GM18861 (cell line): ENCODE measurements around the gene AURKAIP1.

Experiments used
- ATAC-seq: cut with Tn5 transposase; IDR thresholded peaks from one replicate; pipeline ENCODE4 v1.9.1; 2021; ENCODE audit not compliant: unreplicated experiment

AURKAIP1 gene

DNA sequence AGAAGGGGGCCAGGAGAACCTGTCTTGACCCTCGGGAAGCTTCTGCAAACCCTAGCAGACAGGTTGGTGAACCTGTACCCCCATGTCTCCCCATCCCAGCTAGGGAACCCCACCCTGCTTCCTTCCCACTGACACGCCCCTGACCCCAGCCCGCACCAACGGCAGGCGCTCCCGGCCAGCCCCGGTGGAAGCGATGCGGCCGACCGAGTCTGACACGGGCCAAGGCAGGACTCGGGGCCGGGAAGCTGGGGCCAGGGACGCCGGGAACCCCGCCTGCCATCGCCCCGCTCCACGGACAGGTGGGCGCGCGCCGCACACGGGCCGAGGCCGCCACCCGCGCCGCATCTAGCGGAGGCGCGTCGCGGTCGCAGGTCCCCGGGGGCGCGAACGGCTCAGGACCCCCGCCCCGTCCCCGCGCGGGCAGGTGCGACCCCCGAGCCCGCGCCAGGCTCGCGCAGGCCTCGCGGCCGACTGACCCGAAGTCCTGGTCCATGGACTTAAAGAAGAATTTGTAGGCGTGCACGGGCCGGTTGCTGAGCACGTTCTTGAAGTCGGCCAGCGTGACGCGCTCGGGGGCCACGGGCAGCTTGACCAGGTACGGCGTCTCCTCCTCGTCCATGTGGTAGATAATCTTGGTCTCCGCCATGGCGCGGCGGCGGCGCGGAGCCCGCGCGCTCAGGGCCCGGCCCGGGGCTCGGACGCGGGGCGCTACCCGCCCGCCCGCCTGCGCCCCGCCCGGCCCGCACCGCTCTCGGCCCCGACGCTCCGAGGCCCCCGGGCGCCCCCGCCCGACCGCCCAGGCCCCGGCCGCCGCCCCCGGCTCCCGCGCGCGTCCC, 26.4 kb downstream of the AURKAIP1 start:
- peak; percentile 2 for ATAC-seq

DNA sequence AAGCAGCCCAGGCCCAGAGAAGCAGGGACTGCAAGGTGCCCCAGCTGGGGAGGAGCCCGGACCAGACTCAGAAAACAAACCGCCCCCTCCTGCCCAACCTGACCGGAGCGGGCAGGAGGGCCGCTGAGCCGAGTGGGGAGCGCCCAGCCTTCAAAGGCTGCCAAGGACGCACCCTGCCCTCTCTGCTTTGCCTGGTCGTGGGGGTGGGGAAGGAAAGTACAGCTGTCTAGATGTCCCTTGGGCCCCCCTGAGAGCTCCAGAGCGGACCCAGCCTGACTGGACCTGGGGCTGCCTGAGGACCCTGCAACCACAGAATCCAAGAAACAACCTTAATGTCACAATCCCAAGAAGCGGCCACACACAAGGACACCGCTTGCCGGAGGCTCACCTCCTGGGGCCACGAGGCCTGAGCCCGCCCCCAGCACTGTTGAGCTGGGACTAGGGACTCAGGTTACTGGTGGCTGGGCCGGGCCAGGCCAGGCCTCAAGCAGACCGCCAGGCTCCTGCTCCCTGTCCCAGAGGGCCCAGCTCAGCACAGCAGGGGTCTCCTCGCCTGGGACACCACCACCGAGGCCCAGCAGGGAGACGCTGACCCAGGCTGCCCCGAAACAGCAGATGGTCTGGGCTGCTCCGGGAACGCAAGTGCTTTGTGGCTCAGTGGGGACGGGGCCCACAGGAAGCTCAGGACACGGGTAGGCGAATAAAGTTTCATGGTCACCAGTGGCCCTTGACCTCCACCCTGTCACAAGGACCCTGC, 27.2 kb downstream of the AURKAIP1 start:
- ATAC-seq, result no peak

- ATAC-seq, result no peak
Observed at GRCh38 chr1:1347026-1347595, 27.9 kb downstream of the AURKAIP1 start.

GRCh38 chr1:1346501-1346890, 28.5 kb downstream of the AURKAIP1 start:
- ATAC-seq, result no peak

DNA sequence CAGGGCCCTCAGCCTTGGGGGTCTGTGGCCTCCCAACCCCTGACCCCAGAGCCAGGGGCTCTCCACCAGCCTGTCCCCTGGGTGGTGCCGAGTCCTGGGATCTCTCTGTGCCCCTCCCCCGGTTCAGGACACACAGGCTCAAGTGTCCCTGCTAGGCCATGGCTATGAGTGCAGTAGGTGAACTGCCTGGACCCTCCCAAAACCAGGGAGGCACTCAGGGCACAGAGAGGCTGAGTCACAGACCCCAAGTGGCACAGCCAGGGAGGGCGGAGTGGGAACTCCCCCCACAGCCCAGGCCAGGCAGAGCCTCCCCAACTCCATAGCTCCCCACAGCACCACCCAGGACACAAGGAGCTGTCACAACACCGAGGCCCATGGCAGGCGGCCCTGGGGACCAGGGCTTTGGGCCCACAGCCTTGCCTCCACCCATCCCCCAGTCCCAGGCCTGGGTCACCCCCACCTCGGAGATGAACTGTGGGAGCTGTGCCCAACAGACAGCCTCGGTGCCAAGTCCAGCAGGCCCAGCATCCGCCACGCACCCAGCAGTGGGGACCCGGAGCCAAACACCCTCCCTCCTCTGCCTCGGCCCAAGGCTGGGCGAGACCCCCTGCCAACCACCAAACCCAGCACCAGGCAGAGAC, 29.0 kb downstream of the AURKAIP1 start:
- no peak for ATAC-seq

DNA sequence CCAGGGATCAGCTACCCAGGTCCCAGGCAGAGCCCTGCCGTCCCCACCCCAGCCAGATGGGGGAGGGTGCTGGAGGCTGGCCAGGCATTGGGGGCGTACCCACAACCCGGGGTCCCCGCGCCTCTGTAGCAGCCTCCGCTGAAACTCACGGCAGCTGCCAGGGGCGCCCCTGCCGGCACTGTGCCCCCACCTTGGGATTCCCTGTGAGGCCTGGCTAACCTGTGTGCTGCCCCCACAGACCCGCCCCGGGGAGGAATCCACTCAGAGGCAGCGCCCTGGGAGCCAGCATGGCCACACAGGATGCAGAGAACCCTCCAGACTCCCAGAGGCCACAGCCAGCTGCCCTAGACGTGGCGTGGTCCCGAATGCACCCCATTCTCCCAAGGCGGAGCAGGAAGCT, 29.6 kb downstream of the AURKAIP1 start:
- ATAC-seq, result no peak

DNA sequence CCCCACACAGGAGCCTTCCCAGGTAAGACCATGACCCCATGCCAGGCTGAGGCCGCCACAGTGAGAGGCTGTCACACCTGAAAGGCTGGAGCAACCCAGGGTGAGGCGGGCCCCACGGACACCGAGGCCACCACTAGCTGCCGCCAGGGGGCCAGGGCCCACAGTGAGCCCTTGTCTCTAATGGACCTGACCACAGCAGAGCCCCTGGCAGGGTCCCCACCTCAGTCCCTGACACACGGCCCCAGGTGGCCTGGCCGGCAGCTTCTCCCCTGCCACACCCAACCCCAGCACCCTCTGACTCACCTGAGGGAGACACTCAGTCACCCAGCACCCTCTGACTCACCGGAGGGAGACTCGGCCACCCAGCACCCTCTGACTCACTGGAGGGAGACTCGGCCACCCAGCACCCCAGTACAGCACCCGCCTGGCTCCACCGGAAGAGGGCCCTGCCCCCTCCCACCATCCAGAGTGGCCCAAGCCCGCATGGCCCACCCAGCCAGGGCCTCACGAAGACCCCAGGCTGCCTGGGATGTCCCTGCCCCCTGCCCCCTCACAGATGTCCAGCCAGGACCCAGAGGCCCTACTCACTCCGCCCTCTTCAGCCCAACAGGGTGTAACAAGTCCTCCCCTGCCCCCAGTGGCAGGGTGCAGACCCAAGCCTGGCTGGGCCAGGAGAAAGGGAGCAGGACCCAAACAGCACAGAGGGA, 30.2 kb downstream of the AURKAIP1 start:
- ATAC-seq, result no peak

DNA sequence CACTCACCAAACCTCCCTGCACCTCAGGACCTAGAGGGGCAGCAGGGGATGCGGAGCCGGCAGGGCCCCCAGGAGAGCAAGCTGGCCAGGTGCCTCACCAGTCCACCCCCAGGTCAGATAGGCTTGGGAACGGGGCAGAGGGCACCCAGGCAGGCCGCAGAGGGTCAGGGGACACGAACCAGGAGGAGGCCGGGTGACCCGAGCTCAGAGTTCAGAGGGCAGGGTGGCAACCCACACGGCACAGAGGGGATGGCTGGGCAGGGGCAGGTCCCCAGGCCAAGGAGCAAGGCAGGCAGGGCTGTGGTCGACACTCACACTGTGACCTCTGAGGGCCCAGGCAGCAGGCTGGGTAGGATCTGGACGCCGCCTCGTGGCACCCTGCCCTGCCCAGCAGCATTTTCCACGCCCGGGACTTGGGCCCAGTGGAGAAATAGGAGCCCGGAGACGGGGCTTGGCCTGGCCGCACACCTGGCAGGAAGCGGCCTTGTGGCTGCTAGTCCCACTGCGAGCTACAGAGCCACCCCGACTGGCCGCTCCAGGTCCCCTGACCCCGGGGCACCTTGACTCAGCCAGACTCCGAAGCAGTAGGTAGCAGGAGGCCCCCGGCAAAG, 31.1 kb downstream of the AURKAIP1 start:
- no peak for ATAC-seq

- no peak for ATAC-seq
Observed at GRCh38 chr1:1342584-1343115, 32.4 kb downstream of the AURKAIP1 start.

DNA sequence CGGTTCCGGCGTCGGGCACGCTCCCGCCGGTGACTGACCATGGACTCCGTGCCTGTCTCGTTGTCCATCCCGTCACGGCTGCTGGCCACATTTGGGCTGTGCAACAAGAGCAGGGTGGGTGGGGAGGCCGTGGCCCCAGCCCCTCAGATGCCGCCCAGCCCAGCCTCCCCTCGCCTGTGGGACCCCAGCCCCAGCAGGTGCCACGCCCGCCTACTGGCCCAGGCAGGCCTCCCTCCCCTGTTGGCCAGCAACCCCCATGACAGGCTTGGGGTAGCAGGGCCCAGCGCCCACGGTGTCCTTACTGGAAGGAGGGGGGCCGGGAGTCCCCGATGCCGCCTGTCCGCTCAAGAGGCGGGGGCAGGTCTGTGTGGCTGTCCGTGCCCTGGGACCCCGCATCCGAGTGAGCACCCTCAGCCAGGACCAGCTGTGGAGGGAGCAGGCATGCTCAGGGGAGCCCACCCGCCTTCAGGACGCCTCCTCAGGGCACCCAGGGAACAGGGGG, 32.9 kb downstream of the AURKAIP1 start:
- ATAC-seq, result no peak

DNA sequence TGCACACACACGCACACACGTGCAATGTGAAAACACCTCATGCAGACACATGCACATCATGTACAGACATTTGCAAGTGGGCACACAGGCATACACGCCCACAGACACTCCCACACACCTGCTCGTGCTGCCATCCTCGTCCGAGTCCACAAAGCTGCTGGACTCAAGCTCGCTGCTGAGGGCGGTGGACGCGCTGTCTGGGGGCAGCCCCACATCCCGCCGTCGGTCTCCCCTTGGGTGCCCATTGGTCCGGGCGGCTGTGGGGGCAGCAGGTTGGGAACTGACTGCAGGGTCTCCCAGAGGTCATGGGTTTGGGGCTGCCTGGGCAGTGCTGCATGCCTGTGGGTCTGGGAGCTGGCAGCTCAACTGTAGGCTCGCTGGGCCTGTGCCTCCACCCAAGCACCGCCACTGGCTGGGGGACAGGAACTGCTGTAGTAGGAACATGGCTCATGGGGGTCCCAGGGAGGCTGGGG, 33.4 kb downstream of the AURKAIP1 start:
- no peak for ATAC-seq

DNA sequence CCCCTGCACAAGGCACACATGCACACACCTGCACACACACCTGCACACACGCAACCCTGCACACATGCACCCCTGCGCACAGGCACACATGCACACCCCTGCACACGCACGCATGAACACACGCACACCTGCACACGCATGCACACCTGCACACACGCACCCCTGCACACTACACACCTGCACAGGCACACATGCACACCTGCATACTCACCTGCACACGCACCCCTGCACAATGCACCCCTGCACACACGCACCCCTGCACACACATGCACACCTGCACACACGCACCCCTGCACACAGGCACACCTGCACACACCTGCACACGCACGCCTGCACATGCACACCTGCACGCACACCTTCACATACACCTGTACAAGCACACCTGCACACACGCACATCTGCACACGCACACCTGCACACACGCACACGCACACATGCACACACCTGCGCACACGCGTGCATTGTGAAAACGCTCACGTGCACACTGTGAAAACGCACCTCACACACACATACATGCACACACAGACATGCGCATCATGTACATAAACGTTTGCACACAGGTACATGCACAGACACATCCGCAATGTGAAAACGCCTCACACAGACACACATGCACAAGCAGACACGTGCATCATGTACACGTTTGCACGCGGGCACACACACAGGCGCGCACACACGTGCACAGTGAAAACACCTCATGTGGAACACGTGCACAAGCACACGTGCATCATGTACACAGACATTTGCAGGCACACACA, 34.0 kb downstream of the AURKAIP1 start:
- ATAC-seq, result no peak

DNA sequence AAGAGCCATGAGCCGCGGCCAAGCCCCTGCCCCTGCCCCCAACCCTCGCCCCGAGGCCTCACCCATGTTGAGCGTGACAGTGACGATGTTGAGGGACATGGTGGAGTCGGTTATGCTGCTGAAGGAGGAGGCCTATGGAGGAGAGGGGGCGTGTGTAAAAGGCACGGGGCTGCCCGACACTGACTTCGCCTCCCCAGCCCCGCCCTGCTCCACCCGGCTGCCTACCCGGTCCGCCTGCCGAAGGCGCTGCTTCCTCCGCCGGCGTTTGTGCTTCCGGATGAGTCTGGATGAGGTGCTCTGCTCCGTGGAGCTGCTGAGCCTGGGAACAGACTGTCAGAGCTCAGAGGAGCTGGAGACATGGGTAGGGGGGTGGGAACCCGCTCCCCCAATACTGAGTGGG, 34.8 kb downstream of the AURKAIP1 start:
- no peak for ATAC-seq

DNA sequence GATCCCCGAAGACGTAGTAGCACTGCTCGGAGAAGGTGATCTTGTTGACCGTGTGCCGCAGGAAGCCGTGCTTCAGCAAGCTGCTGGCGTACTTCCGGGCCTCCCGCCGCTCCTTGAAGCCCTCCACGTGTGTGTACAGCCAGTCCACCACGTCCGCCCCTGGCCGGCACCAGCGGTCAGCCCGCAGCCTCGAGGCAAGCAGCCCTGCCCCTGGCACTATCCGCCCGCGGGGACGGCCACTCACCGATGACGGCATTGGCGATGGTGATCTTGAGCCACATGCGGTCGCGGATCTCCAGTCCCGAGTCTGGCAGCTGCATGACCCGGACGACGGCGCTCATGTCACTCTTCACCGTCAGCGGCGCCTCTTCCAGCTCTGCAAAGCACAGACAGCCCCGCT, 36.7 kb downstream of the AURKAIP1 start:
- no peak for ATAC-seq

- no peak for ATAC-seq
Observed at GRCh38 chr1:1337793-1338147, 37.2 kb downstream of the AURKAIP1 start.

DNA sequence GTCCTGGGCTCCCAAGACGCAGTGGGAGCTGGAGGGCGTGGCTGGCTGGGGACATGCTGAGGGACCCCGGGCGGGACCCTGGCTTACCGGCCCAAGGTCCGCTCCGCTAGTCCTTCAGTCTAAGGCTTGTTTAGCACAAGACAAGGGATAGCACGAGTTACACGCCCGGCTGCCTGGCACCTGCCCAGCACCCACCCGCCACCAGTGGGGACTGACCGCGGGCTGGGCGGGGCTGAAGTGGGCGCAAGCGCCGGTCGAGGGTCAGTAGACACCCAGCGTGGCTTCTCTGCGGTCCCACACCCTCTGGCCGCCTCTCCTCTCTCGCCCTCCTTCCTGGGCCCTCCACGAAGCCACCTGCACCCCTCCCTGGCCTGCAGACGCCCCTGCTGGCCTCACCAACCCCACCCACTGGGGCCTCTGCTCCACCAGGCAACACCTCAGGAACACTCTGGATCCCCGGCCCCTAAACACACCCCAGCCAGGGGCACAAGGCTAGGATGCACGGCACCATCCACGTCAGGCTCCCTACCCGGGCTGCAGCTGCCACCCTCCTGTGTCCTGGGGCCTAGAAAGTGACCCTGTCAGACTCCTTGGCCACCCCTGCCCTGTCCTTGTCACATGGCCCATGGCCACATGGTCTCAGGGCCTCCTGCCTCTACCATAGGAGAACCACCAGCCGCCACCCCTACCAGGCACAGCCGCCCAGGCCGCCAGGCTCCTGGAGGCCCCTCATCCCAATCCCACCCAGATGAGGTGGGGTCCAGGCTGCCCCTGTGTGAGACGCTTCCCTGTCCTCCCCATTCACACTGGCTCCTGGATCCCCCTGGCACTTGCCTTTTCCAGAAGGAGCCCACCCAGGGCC, 37.8 kb downstream of the AURKAIP1 start:
- no peak for ATAC-seq

DNA sequence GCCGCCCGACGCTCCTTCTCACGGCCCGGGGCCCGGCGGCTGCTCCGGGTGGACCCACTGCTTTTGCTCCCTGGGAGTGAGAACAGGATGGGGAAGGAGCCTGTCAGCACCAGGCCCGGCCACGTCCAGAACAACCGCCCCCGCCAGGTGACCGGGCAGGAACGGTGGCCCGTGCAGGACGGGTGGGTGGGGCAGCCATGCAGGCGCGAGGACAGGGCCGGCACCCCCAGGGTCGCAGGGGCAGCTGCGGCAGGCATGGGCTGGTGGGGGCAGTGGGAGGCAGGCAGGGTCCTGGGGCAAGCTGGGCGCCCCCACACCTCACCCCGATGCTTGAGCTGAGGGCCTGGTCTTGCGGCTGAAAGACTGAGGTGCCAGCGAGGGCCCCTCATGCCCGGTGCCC, 38.6 kb downstream of the AURKAIP1 start:
- ATAC-seq, result no peak

- no peak for ATAC-seq
Observed at GRCh38 chr1:1335792-1336248, 39.2 kb downstream of the AURKAIP1 start.
